BJ (cell line): ENCODE data around the gene DYRK1A. TPM values are rescaled to one million over a fixed set of nuclear protein-coding genes. Genes with fewer than 3 reads are reported as not detected.

Source experiments
- CTCF ChIA-PET: fragments of 350-600 bp; formaldehyde crosslinking; extraction: SDS; loops from one replicate; lab custom pipeline; 2021; ENCODE audit warnings: antibody characterized with exemption, inconsistent platforms; lab: Yijun Ruan, JAX
- POLR2A ChIA-PET: fragments of 300-600 bp; sonication (Branson Sonifier 250); formaldehyde crosslinking; extraction: SDS; loops from one replicate; lab custom pipeline; 2021; ENCODE audit warnings: antibody characterized with exemption; lab: Charles Lee
- DNase-seq: peaks from one replicate; pipeline ENCODE4 v3.0.0-alpha.2; 2011; ENCODE audit warnings: low read depth
- H3K27me3 ChIP-seq: 2 replicates; pipeline ENCODE4 v1.6.0; 2011; ENCODE audit warnings: low read length; ENCODE audit not compliant: control insufficient read depth, insufficient read depth
- H3K36me3 ChIP-seq: 2 replicates; pipeline ENCODE4 v1.5.1; 2011; ENCODE audit warnings: low read length; ENCODE audit not compliant: control insufficient read depth, insufficient read depth
- H3K4me3 ChIP-seq: 2 replicates; pipeline ENCODE4 v1.5.1; 2011; ENCODE audit warnings: low read depth, mild to moderate bottlenecking, control low read depth, low read length
- CTCF ChIP-seq: IDR thresholded peaks from 2 replicates; pipeline ENCODE4 v1.5.1; 2011; ENCODE audit warnings: low read depth, mild to moderate bottlenecking, control low read depth, inconsistent platforms, low read length, moderate library complexity; ENCODE audit not compliant: insufficient read depth
- polyA plus RNA-seq: library from polyadenylated mRNA; depleted of rRNA; stranded (reverse); fragments of >200 nt; gene quantifications from 2 replicates; pipeline ENCODE4 v1.2.3, GENCODE V29; 2011

The DYRK1A gene
- polyA plus RNA-seq, 1 experiment, result 55.9 TPM

GRCh38 chr21:37335053-37335452, 31.5 kb upstream of the DYRK1A start:
- DNase-seq, result no peak
- TF ChIP-seq CTCF, result no peak
- CTCF ChIA-PET, result no interaction called here
- POLR2A ChIA-PET, result no interaction called here
- H3K27me3 ChIP-seq, result no peaks in the 10 kb centered on the region
- no peak overlapping the region for H3K4me3 ChIP-seq
- H3K36me3 ChIP-seq, result no peaks in the 10 kb centered on the region

- DNase-seq, result no peak
- no peak for TF ChIP-seq CTCF
- no peaks in the 10 kb centered on the region for H3K27me3 ChIP-seq
- ChIA-PET CTCF (no interaction called here), POLR2A (no interaction called here)
- H3K4me3 ChIP-seq, result no peak overlapping the region
- H3K36me3 ChIP-seq, result no peaks in the 10 kb centered on the region
Observed at GRCh38 chr21:37337179-37337578, 29.4 kb upstream of the DYRK1A start.

DNA sequence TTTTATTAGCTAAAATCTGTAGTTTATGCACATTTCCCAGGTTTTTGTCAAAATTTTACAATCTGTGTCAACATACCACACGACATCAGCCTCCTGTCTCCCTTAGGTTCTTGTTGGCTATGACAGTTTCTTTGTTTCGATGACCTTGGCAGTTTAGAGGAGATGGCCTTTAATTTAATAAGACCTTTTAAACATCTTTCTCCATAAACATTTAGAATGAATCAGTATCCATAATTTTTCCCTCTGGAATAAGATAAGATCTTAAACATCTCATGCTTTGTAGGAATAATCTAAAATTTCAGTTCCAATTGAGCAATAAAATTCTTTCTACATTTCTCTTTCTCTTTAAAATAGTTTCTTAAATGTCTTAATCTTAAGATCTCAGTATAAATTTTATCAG, 28.7 kb upstream of the DYRK1A start:
- no peak overlapping the region for H3K4me3 ChIP-seq
- POLR2A ChIA-PET, result no interaction called here
- CTCF ChIA-PET, result interaction anchor here (1.4 kb wide), 1 partner anchor 12 kb away, joined by 4 read pairs; no protein-coding TSS in a partner anchor
- H3K36me3 ChIP-seq, result no peaks in the 10 kb centered on the region
- H3K27me3 ChIP-seq, result no peaks in the 10 kb centered on the region
- DNase-seq, result peak; percentile 62
- no peak for TF ChIP-seq CTCF

DNA sequence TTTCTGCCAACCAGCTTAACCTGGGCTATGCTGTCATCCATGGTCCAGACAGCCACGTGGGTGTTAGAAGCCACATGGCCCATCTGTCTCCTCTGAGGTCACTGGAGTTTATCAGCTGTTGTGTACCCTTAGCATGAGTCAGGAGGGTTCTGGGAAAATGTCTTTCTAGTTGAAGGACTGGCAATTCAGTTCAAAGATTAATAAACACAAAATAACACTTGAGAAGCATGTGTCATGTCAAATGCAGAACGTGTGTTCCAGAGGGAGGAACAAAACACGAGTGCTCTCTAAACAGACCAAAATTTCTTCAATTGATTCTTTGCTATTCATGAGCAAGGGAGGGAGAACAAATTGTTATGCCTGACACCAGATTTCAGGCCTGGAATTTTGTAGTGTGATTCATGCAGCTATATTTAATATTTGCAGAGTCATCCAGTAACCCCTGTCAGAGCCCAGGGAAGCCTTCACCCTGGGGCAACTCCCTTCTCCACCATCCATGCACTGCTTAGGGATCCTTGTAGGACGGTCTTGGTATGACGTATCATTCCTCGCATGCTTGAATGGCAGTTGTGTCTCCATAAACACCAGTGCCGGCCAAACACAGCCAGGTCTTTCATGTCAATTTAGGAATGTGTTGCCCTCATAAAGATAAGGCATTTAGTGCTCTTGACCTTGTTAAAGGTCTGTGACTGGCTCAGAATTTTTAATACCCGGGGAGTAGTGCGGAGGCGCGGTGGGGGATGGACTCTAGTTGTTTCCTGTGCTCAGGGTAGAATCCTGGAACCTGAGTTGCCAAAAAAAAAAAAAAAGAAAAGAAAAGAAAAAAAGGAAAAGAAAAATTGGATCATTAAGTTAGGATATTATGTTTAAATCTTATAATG, 27.7 kb upstream of the DYRK1A start:
- Histone ChIP-seq H3K4me3 (no peak overlapping the region), H3K27me3 (no peaks in the 10 kb centered on the region), H3K36me3 (no peaks in the 10 kb centered on the region)
- peak; percentile 95 for DNase-seq
- POLR2A ChIA-PET, result interaction anchor here (0.6 kb wide), 1 partner anchor 79 kb away, joined by 3 read pairs; no protein-coding TSS in a partner anchor
- CTCF ChIA-PET, result interaction anchor here (0.5 to 1.4 kb wide), 4 partner anchors 13 to 1214 kb away, joined by 3 to 4 read pairs (median 3); no protein-coding TSS in a partner anchor
- no peak for TF ChIP-seq CTCF

- no peaks in the 10 kb centered on the region for H3K27me3 ChIP-seq
- CTCF ChIA-PET, result interaction anchor here (0.6 to 1.0 kb wide), 2 partner anchors 21 to 38 kb away, joined by 3 to 4 read pairs; no protein-coding TSS in a partner anchor
- no peak for TF ChIP-seq CTCF
- DNase-seq, result no peak
- H3K4me3 ChIP-seq, result no peak overlapping the region
- POLR2A ChIA-PET, result no interaction called here
- no peaks in the 10 kb centered on the region for H3K36me3 ChIP-seq
Observed at GRCh38 chr21:37339552-37339939, 27.0 kb upstream of the DYRK1A start.
